Islet precursor cell (in vitro differentiated cells): ENCODE measurements around the gene SCN5A.

Source experiments
- DNase-seq: peaks from one replicate; pipeline ENCODE4 v3.0.0-alpha.2; 2018

Gene SCN5A

DNA sequence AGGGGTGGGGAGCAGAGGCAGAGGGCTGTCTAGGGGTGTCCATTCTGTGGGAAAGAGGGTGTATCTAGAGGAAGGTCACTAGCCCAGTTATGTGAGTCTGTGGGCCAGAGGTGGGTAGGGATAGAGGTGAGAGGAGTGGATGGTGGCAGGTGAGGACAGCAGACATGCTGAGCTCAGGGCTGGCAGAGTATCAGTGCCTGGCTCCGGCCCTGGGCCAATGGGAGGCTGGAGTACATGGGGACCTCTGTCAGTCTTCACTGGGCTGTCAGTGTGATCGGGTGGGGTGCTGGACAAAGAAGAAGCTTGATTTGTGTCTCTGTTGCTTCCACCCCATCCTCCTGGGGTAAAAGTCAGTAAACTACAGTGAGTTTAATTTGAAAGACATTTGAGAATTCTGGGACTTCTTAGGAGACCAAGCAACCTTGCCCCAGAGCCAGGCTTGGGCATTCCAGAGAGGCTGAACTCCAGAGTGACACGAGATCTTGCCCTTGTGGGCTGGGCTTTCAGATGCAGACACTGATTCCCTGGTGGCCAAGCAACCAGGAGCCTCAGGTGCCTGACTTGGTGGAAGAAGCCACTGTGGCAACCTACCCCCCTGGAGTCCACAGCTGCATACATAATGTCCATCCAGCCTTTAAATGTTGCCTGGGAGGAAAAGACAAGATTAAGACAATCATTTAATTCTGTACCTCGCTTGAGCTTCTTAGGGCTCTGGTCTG, 92.7 kb downstream of the SCN5A start:
- DNase-seq, result peak; percentile 27

DNA sequence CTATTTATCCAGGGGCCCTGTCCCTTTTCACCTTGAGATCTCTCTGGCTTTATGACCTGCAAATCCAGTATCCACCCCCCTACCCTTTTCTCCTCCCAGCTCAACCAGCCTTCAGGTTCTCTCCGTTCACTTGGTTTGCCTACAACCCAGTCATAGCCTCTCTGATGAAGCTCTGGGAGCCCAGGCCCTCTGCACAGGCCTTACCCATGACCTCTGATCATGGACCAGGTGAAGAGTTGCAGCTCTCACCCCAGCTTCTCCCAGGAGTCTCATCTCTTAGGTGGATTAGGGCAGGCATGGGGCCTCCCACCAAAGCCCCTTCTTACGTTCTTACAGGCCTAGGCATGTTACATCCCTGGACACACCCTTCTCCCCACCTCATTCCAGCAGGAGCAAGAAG, 93.6 kb downstream of the SCN5A start:
- peak; percentile 24 for DNase-seq

DNA sequence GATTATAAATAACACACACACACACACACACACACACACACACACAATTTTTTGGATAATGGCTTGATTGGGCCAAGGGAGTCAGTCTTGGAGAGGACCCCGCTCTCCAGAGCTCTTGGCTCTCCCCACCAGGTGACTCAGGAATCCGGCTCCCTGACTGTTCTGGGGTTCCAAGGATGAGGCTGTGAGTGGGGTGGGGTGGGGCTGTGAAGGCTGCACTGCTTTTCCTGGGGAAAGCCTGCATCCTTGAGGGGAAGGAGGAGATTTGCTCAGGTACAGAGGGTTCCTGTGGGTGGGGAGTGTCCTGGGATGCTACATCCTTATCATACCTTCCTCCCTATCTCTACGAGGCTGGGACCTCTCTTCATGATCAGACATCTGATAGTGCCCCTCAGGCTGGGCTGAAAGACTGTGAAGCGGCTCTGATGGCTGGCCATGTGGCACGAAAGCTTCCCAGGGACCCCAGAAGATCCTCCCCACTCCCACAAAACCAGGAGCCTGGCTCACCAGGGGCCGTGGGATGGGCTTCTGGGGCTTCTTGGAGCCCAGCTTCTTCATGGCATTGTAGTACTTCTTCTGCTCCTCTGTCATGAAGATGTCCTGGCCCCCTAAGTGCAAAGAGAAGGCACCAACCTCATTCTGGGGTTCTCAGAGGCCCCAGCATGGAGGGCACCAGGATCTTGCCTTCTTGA, 94.2 kb downstream of the SCN5A start:
- no peak for DNase-seq

DNA sequence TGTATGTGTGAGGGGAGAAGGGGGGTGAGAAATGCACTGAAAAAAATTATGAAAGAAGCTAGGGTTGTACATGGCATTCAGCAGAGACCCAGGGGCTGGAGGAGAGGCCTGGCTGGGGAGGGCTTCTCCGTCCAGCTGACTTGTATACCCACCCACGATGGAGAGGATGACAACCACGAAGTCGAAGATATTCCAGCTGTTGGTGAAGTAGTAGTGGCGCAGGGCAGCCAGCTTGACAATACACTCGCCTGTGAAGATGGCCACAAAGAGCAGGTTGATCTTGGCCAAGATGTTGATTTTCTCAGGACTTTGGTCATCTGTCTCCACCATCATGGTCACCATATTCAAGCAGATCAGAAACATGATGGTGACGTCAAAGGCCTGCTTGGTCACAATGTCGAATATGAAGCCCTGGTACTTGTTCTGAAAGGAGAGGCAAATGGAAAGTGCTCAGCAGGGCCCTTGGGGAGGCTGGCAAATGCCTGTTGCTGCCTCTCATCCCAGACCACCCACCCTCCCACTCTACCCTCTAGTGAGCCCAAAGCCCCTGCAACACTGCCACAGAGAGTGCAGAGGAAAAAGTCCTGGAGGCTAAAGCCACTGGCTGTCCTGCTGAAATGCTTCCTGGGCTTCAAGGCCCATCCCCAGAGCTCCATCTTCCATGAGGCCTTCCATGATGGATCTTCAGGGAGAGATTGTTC, 95.2 kb downstream of the SCN5A start:
- peak; percentile 36 for DNase-seq

DNA sequence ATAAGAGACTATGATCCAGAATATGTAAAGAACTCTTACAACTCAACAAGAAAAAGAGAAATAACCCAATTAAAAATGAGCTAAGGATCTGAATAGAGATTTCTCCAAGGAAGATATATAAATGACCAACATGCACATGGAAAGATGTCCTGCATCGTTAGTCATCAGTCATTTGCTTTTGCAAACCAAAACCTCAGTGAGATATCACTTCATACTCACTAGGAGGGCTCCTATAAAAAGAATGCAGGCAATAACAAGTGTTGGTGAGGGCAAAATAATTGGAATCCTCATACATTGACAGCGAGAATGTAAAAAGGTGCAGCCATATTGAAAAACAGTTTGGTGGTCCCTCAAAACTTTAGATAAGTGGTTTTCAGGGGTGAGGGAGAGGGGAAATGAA, 96.4 kb downstream of the SCN5A start:
- DNase-seq, result no peak

DNA sequence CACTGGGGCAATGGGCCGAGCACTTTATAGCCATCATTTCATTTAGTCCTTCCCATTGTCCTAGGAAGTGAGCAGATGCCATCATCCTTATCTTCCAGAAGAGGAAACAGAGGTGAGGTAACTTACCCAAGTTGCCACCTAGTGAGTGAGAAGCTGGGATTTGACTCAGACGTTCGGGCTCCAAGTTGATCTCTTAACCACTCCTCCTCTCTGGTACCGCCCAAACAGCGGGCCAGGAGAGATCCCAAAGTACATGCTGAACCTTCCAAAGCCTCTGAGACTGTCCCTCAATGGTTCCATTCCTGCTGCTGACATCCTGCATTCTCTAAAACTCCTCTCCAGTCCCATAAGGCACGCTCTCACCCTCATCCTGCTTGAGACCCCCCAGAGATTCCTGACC, 97.1 kb downstream of the SCN5A start:
- DNase-seq, result peak; percentile 17

DNA sequence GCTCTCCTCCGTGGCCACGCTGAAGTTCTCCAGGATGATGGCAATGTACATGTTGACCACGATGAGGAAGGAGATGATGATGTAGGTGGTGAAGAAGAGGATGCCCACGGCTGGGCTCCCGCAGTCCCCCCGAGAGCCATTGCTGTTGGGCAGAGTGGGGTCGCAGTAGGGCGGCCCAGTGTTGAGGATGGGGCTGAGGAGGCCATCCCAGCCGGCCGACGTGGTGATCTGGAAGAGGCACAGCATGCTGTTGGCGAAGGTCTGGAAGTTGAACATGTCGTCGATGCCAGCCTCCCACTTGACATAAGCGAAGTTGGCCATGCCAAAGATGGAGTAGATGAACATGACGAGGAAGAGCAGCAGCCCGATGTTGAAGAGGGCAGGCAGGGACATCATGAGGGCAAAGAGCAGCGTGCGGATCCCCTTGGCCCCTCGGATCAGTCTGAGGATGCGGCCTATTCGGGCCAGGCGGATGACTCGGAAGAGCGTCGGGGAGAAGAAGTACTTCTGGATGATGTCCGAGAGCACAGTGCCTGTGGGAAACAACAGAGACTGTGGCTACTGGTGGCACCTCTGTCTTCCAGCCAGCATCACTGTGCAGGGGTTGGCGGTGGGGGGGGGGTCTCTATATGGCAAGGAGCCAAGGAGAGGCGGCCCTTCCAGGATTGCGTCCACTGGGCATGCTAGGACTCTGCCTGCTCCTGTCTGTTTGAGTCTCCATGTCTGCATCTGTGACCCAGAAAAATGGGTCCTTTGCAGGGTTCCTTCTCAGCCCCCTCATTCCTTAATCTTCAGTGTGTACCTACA, 98.3 kb downstream of the SCN5A start:
- peak; percentile 33 for DNase-seq

DNA sequence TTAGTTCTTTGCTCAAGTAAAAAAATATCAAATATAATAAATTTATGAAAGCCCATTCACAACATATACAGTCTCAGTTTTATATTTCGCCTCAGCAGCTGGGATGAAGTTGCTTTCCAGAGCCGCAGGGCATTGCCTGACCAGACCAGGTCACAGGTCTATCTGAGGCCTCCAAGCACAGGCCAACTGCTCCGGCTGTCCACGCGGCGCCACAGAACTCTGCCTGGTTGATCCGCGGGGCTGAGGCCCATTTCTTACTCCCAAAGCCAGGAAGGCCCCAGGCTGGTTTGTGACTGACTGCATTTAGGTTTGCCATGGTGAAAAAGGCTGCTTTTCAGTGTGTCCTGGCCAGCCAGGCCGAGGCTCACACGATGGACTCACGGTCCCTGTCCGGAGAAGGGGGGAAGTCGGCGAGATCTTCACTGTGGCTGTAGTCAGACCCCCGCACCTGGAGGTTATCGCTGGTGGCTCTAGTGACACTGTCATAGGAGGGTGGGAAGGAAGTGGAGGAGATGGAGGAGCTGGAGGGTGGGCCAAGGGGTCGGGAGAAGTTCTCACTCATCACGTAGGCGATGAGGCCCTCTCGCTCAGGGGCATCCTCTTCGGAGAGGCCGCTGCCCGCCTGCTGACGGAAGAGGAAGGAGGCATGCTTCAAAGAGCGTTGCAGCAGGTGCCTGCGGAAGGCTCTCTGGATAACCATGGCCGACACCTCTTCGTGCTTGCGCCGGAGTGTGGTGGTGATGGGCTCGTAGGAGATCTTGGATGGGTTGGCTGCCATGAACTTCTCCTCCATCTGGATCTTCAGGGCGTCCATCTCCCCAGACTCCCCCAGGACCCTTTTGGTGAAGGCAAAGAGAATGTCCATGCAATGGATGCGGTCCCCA, 99.3 kb downstream of the SCN5A start:
- peak; percentile 43 for DNase-seq

DNA sequence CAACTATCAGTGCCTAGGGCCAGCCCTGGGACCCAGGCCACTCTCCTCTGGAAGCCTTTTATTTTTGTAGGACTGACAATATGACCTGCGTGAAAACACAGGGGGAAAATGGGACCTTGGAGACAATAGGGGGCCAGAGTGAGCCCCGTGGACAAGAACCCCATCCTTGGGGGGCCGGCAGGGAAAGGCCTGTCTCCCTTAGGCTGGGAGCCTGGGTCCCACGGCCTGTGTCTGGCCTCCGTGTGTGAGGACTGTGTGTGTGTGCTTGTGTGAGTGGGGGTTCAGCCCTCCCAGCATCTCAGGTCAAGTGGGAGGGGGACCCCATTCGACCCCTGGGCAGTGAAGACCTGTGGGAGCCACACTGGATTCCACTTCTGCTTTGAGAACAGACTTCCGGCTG, 100.0 kb downstream of the SCN5A start:
- peak; percentile 34 for DNase-seq

DNA sequence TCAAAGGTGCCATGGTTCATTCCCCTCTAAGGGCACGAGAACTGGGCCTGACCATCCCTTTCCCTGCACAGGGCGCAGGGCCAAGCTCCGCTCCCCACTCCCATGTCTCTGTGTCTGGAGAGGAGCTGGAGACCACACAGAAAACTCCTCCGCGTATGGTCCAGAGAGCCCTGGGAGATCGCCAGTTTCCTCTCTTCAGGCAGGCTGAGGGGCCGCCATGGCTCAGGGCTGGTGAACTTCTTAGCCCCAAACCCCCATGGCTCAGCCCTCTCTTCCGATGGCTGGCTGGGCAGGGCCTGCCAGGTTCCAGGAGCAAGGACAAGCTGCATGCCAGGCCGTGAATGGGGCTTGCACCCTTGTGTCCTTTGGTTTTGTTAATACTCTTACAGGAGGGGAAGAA, 100.4 kb downstream of the SCN5A start:
- DNase-seq, result peak; percentile 29

DNA sequence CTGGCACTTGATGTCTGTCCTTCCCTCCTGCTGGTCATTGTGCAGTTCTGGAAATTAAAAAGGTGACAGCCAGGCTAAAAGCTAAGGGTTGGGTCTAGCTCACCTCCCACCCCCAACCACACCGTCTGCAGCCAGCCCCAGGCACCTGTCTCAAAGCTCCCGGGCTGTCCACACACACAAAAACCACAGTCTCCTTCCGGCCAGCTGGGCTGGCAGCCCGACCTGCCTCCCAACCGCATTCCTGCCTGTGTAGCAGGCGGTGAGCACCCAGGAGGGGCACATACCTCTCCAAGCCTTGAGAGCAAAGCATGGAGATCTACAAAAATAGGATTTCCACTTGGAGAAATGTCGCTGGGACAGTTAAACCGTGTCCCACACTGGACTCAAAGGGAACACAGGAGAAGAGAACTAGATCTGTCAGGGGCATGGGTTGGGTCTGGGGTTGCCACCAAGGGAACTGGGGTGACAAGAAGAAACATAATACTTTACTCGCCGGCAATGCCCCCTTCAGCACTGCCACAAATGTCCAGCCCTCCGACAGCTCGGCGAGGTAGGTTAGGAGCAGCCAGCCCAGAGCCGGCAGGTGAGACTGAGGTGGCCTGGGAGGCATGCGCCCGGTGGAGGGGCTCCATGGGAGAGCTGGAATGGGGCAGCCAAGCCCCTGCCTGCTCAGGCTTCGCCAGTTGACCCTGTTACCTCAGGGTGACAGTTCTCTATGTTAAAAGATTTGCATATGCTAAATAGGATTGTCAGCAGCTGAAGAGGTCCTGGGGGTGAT, 101.1 kb downstream of the SCN5A start:
- peak; percentile 88 for DNase-seq

DNA sequence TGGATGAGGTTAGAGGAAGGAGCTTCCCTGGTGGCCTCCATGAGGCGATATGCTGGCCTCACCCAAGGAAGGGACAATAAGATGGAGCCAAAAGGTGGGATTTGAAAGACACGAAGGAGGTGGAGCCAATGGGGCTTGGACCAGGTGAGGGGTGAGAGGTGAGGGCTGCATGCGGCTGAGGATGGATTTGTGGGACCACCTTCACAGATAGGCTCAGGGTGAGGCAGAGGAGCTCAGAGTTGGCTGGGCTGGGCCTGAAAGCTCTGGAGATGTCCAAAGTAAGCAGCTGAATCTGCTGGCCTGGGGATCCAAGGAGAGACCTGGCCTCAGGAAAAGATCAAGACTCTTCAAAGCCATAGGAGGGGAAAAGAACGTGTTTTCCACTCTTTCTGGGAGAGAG, 103.5 kb downstream of the SCN5A start:
- peak; percentile 45 for DNase-seq

DNA sequence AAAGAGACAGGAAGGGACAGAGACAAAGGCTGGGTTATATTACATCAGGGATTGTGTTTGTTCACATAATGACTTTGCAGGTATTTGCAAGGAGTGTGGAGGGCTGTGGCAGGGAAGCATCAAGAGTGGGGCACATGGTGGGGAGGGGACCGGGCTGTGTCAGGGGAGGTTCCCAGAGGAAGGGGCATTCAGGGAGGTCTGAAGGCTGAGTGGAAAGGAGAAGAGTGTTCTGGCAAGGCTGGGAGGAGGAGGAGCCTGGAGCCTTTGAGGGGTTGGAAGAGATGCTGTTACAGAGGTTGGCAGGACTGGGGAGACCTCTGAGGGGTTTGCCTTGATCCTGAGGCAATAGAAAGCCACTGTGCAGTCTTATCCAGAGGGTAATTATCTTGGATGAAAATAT, 103.9 kb downstream of the SCN5A start:
- DNase-seq, result no peak

DNA sequence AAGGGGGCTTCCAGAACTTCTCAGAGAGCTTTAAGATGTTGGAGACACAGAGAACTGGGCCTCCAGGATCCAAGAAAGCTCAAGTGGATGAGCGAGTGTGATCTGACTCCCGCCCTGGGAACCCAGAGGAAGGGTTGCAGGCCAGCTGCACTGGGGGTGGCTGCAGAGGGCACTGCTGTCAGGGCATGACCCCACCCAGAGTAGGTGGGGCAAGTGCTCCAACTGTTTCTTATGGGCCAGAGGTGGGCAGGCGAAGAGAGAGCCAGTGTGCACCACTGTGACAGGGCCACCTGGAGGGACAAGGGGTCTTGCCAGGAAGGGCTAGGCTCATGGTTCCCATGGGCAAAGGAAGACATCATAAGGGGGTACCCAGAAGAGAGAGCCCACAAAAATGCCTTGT, 104.6 kb downstream of the SCN5A start:
- DNase-seq, result no peak

DNA sequence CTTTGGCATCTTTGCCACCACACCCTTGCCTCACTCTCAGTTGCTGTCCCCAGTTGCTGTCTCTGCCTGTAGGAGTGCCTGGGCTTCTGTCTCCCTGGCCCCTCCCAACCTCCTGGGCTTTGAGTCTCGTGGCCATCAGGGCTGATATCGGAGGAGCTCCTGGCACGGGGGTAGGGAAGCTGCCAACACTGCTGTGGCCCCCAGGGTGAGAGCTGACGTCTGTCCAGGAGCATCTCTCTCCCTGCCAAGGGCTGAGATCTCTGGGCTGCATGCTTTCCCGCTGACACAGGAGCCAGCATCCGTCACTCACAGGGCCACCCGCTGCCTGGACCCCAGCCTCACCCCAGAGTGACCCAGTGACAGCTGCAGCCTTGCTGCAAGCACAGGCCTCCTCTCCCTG, 105.9 kb downstream of the SCN5A start:
- DNase-seq, result no peak

DNA sequence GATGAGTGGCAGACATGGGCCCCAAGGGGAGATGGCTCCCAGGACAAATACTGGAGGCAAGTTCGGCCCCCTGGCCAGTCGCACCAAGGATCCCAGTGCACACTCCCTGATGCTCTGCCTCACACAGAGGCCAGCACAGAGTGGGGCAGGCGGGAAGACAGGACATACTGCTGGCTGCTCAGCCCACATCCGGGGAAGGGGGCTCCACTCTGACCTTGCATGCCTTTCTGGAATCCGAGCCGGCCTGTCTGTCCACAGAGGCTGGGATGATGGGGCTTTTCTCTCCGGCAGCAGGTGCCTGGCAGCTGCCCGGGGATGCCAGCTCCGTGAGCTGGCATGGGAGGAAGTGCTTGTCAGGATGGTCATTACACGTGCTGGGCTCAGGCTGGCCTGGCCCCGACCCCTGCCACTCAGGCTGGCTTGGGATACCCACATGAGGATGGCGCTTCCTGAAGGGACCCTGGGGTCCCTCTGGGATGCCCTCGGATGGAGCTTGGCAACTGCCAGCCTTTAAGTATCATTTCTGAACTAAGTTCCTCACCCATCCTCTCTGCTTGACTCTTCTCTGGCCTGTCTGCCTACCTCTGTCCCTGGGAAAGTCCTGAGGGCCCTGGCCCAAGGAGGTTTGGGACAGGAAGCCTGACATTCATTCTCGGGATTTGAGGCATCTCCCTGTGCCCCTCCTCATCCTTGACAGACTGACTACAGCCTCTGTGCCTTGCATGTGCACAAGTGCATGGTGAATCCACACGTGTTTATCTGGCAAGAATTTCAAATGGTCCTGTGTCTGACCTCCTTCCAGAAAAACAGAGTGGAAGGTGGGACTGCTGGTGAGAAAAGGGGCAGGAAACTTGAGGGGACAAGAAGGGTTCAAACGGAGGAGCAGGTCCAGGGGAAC, 106.8 kb downstream of the SCN5A start:
- DNase-seq, result peak; percentile 49

DNA sequence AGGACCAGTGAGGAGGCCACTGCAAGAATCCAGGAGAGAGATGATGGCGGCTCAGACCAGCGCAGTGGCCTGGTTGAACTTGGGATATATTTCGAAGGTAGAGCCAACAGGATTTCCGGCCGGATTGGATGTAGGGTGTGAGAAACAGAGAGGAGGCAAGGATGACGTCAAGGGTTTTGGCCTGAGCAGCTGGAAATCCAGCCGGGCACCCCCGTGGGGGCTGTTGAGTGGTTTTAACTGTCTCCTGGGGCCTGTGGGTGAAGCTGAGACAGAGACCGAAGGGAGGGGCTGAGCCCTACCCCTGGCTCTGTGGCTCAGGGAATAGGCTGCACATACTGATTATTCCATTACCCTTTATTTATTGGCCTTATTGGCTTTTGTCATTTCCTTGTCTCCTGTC, 107.7 kb downstream of the SCN5A start:
- no peak for DNase-seq

DNA sequence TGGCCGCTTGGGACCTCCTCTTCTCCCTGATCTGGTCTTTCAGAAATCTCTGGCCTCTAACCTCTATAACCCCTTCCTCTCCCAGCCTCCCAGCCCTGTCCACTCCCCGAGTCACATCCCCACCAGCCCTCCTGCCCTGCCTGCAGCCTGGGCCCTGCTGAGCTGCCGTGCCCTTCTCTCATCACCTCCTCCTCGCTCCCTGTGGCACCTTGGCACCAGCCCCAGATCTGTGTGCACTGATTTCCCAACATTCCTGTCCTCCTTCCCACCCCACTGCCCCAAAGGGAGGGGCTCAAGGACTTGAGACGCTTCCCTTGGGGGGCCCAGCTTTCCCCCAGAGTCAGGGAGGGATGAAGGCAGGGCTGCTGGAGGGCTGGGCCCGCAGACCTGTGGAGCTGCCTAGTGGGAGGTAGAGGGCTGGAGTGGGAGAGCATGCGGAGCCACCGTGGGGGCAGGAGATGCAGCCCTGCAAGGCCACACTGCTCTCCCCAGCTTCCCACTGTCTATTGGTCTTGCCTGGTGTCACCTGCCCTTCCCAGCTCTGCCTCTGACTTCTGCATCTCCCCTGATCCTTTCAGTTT, 110.6 kb downstream of the SCN5A start:
- no peak for DNase-seq

DNA sequence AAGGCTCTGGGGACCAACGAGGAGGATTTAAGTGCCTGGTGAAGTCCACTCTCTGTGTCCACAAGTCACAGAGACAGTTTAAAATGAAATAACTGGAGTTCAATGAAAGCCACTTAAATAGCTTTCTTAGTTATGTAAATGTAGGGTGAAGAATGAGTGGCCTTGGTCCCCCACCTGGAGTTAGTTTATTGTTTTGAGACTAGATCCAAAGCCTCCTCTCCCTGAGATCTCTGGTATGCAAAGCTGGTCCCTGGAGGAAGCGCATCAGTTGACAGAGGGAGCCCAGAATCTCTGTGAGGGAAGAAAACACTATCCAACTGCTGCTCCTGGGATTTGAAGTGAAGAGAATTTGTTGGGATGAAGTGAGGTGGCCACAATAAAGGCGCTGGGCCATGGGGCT, 112.8 kb downstream of the SCN5A start:
- DNase-seq, result no peak

DNA sequence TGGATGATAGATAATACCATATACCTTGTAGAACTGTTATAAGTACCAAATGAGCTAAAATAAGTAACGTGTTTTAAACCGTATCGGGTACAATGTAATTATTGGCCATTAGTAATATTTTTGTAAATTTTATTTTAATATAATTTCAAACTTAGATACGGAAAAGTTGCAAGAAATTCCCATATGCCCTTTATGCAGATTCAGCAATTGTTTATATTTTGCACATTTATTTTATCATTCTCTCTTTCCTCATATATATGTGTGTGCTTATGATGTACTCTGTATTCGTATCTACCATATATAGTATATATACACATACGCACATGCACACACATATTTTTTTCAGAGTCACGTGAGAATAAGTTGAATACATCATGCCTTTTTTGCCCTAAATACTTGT, 114.9 kb downstream of the SCN5A start:
- no peak for DNase-seq
